K562 (cell line): ENCODE measurements around the gene CCNDBP1. TPM values are rescaled to one million over a fixed set of nuclear protein-coding genes. Genes with fewer than 3 reads are reported as not detected.

Experiments used
- ATAC-seq: fragments of 200-7000 bp; cut with Tn5 transposase; 3 replicates; pipeline ENCODE4 v1.9.1; 2020; ENCODE audit warnings: moderate library complexity
- BruUV-seq: library from RNA; stranded (reverse); fragments of 400-500 nt; replicated peaks from 2 replicates; lab custom pipeline; 2021; lab: Mats Ljungman, UMichigan
- CTCF ChIA-PET: fragments of 300-600 bp; formaldehyde crosslinking; extraction: SDS; loops from one replicate; lab custom pipeline; 2021; ENCODE audit warnings: low intra/inter-chr PET ratio; lab: Yijun Ruan, JAX
- POLR2A ChIA-PET: fragments of 300-600, 350-650 bp; sonication (Branson Sonifier 250); formaldehyde crosslinking; extraction: SDS; loops from one replicate; lab custom pipeline; 2021; ENCODE audit warnings: antibody characterized with exemption, inconsistent platforms; lab: Yijun Ruan, JAX
- DNase-seq, 4 experiments: peaks; one replicate each; pipeline versions ENCODE4 v3.0.0 to v3.0.0-alpha.2; 2011 to 2018; ENCODE audit warnings: low spot score in 3 of 4, mixed read lengths in 3 of 4; ENCODE audit errors: extremely low read depth in 1 of 4
- FAIRE-seq: peaks from 2 replicates; lab custom pipeline; 2011; peaks lifted over from hg19 to GRCh38; lab: Jason Lieb, UNC
- H2AFZ ChIP-seq: 2 replicates; pipeline ENCODE4 v1.6.0; 2011; ENCODE audit warnings: low read depth, low read length, control low read depth, inconsistent platforms
- H3K27ac ChIP-seq: fragments of 200-600 bp; 3 replicates; pipeline ENCODE4 v1.8.0; 2011; ENCODE audit warnings: low read depth, mild to moderate bottlenecking, control low read depth, inconsistent platforms, low read length, moderate library complexity, mixed read lengths; ENCODE audit errors: extremely low read depth
- H3K27me3 ChIP-seq, 2 experiments: fragments of 300-600 bp in 1 of 2; 2 replicates in 1 of 2; 3 replicates in 1 of 2; pipeline versions ENCODE4 v1.6.0 to v1.8.0; 2011; ENCODE audit warnings: inconsistent platforms in 2 of 2, low read length in 2 of 2, mild to moderate bottlenecking in 1 of 2, mixed read lengths in 1 of 2, moderate library complexity in 1 of 2; ENCODE audit not compliant: control insufficient read depth in 2 of 2, insufficient read depth in 2 of 2
- H3K36me3 ChIP-seq: fragments of 300-600 bp; 3 replicates; pipeline ENCODE4 v1.8.0; 2011; ENCODE audit warnings: mild to moderate bottlenecking, low read length, inconsistent platforms; ENCODE audit not compliant: control insufficient read depth, insufficient read depth
- H3K4me1 ChIP-seq, 2 experiments: fragments of 200-600 bp in 1 of 2; replicated peaks in 1 of 2; 2 replicates in 1 of 2; 3 replicates in 1 of 2; pipeline versions ENCODE4 v1.5.1 to v1.8.0; 2011; ENCODE audit warnings: inconsistent platforms in 2 of 2, low read length in 2 of 2, mild to moderate bottlenecking in 1 of 2, mixed read lengths in 1 of 2, moderate library complexity in 1 of 2; ENCODE audit not compliant: control insufficient read depth in 2 of 2, insufficient read depth in 2 of 2
- H3K4me2 ChIP-seq: 2 replicates; pipeline ENCODE4 v1.6.1; 2011; ENCODE audit warnings: low read length, control low read depth, inconsistent platforms, mixed read lengths; ENCODE audit not compliant: insufficient read depth
- H3K4me3 ChIP-seq: fragments of 200-600 bp; sonication (generic), shearing (Covaris generic); 2 replicates; pipeline ENCODE4 v1.5.1; 2016; ENCODE audit warnings: control low read depth, inconsistent platforms
- H3K79me2 ChIP-seq: fragments of 200-600 bp; 3 replicates; pipeline ENCODE4 v1.8.0; 2011; ENCODE audit warnings: low read length, inconsistent platforms; ENCODE audit not compliant: control insufficient read depth, insufficient read depth
- H3K9ac ChIP-seq, 2 experiments: 2 replicates each; pipeline versions ENCODE4 v1.6.0 to v1.6.1; 2011; ENCODE audit warnings: low read depth in 2 of 2, low read length in 2 of 2, control low read depth in 1 of 2, inconsistent platforms in 1 of 2, mild to moderate bottlenecking in 1 of 2, mixed read lengths in 1 of 2; ENCODE audit not compliant: insufficient read depth in 1 of 2
- H3K9me1 ChIP-seq: one replicate; pipeline ENCODE4 v1.6.0; 2011; ENCODE audit warnings: inconsistent platforms, mild to moderate bottlenecking, low read length, moderate library complexity; ENCODE audit not compliant: control insufficient read depth, insufficient read depth
- H3K9me3 ChIP-seq: replicated peaks from 2 replicates; pipeline ENCODE4 v1.5.1; 2011; ENCODE audit warnings: low read depth, low read length, inconsistent platforms; ENCODE audit not compliant: control insufficient read depth, insufficient read depth
- H4K20me1 ChIP-seq: replicated peaks from 2 replicates; pipeline ENCODE4 v1.6.1; 2011; ENCODE audit warnings: low read length, inconsistent platforms, mixed read lengths; ENCODE audit not compliant: control insufficient read depth, insufficient read depth
- MLX ChIP-seq, 2 experiments: fragments of 450-650 bp in 1 of 2; sonication (generic) in 1 of 2; formaldehyde crosslinking; conservative IDR thresholded peaks; 2 replicates each; pipeline versions ENCODE4 v1.4.0 to v1.8.1; 2020 to 2022; ENCODE audit warnings: mild to moderate bottlenecking in 1 of 2, missing genetic modification reagents in 1 of 2
- MXI1 ChIP-seq: IDR thresholded peaks from 2 replicates; pipeline ENCODE4 v1.6.1; 2011; ENCODE audit warnings: low read depth, mild to moderate bottlenecking, improper control_type of control experiment, low read length
- NCOA4 ChIP-seq: fragments of 450-650 bp; IDR thresholded peaks from 2 replicates; pipeline ENCODE4 v1.6.1; 2018; ENCODE audit warnings: mild to moderate bottlenecking; ENCODE audit not compliant: partially characterized antibody
- RAD21 ChIP-seq, 2 experiments: fragments of 250-450 bp in 1 of 2; fragments of 450-650 bp in 1 of 2; sonication (Bioruptor Pico) in 1 of 2; formaldehyde crosslinking in 1 of 2; IDR thresholded peaks in 1 of 2; conservative IDR thresholded peaks in 1 of 2; 2 replicates each; pipeline versions ENCODE4 v1.4.0 to v1.8.0; 2020 to 2022; ENCODE audit warnings: mild to moderate bottlenecking in 2 of 2, moderate library complexity in 1 of 2
- ZBTB8A ChIP-seq: fragments of 450-650 bp; IDR thresholded peaks from 2 replicates; pipeline ENCODE4 v1.6.1; 2018; ENCODE audit warnings: mild to moderate bottlenecking, moderate library complexity; ENCODE audit not compliant: partially characterized antibody
- ZNF24 ChIP-seq: fragments of 450-650 bp; IDR thresholded peaks from 2 replicates; pipeline ENCODE4 v1.6.1; 2016
- ZNF41 ChIP-seq: fragments of 250-450 bp; sonication (Bioruptor Pico); conservative IDR thresholded peaks from 2 replicates; pipeline ENCODE4 v1.4.0; 2020; ENCODE audit warnings: mild to moderate bottlenecking
- ZNF592 ChIP-seq: fragments of 450-650 bp; IDR thresholded peaks from 2 replicates; pipeline ENCODE4 v1.6.1; 2017; ENCODE audit warnings: antibody characterized with exemption, mild to moderate bottlenecking
- WGBS: fragments of 100-300 bp; shearing (Covaris generic); methylation state at CpG from one replicate; pipeline ENCODE4 v1.1.6; 2016; ENCODE audit warnings: low coverage, mixed read lengths; ENCODE audit not compliant: insufficient coverage; ENCODE audit errors: missing lambda C conversion rate; 5-methylcytosine and 5-hydroxymethylcytosine counted together
- in situ Hi-C: fragments of 300-500 bp; cut with MboI; formaldehyde crosslinking; loops from 4 replicates; pipeline ENCODE4 v1.15.0; 2018; ENCODE audit warnings: inconsistent platforms, mixed read lengths
- intact Hi-C: fragments of 100-400 bp; cut with micrococcal nuclease; formaldehyde crosslinking; loops from 2 replicates; pipeline ENCODE4 v1.14.2; 2022
- polyA plus RNA-seq, 8 experiments: library from polyadenylated mRNA; depleted of rRNA in 4 of 8; stranded (reverse) in 5 of 8; unstranded in 3 of 8; fragments of >200 nt; fragmentation: Nextera tagmentation in 2 of 8; fragmentation: Illumina TruSeq in 1 of 8; extraction: Ambion mirVana in 2 of 8; extraction: Trizol in 1 of 8; gene quantifications; 2 replicates each; pipeline versions ENCODE4 v1.2.1 to v1.2.3, GENCODE V29; 2011 to 2014; ENCODE audit warnings: inconsistent platforms in 1 of 8, missing spikeins in 1 of 8
- total RNA-seq, 7 experiments: library from RNA; depleted of rRNA in 6 of 7; stranded (reverse); fragments of >200 nt in 6 of 7; fragmentation: Illumina TruSeq in 2 of 7; extraction: Trizol in 2 of 7; gene quantifications; 2 replicates each; pipeline versions ENCODE4 v1.2.1 to v1.2.3, GENCODE V29; 2011 to 2021; ENCODE audit warnings: low replicate concordance in 1 of 7

CCNDBP1 gene
- total and polyA plus RNA-seq, 9 of the 15 experiments (the other 6 are each of a cell fraction or from before 2014, with no cell fraction given) = 37.0 to 111 (median 55.5) TPM

GRCh38 chr15:43168192-43169107 is 16.8 kb upstream of the CCNDBP1 start:
- Histone ChIP-seq H3K27ac (no peak overlapping the region), H3K4me1 (peaks cover 5 to 25% of the 10 kb centered on the region in 2 experiments), H3K4me3 (no peak overlapping the region), H3K9me3 (no peaks in the 10 kb centered on the region), H3K9ac (peak overlapping the region in 1 of 2 experiments; percentile 76; a peak in 1 of 4 replicates), H3K9me1 (no peaks in the 10 kb centered on the region), H4K20me1 (no peaks in the 10 kb centered on the region), H2AFZ (no peak overlapping the region), H3K27me3 (no peaks in the 10 kb centered on the region), H3K79me2 (no peaks in the 10 kb centered on the region), H3K36me3 (peaks cover 15% of the 10 kb centered on the region; the same call in 1 of the 3 replicates), H3K4me2 (no peak overlapping the region)
- DNase-seq (peak in 1 of 4 experiments; percentile 30), ATAC-seq (peak; percentile 86), FAIRE-seq (peak; percentile 32)
- in situ Hi-C loops (no loop called here), intact Hi-C loops (no loop called here)
- ChIA-PET CTCF (no interaction called here), POLR2A (interaction anchor here (0.6 to 1.9 kb wide), 4 partner anchors 13 to 265 kb away, joined by 3 to 6 read pairs (median 4); partner anchors contain the start of gene CCNDBP1)
- 17% methylated on average over 2 of the region's 2 CpGs for WGBS
- TF ChIP-seq MXI1 (no peak), ZNF41 (CRISPR knock-in tag) (0 out of 2 replicates have a peak, but pooled peaks have one; percentile 15)
- BruUV-seq = no TSS peak

DNA sequence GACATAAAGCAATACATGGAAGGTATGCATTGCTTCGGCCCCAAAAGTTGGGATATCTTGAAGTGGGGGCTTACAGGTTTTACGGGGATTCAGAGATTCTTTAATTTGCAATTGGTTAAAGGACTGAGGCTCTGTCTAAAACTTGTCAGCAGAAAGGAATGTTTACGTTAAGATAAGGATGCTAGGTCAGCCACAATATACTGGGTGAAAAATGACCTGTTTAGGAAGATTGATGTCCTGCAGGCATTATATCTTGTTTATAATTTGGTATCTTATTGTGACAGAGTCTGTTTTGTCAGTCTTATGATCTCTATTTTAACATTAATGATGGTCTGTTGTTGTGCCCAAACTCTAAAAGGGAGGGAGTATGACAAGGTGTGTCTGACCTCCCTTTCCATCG is 15.3 kb upstream of the CCNDBP1 start:
- Histone ChIP-seq H3K79me2 (no peaks in the 10 kb centered on the region), H3K4me1 (peaks cover 5 to 25% of the 10 kb centered on the region in 2 experiments), H3K9ac (no peak overlapping the region), H3K27ac (no peak overlapping the region), H4K20me1 (no peaks in the 10 kb centered on the region), H3K27me3 (no peaks in the 10 kb centered on the region), H2AFZ (no peak overlapping the region), H3K9me1 (no peaks in the 10 kb centered on the region), H3K4me2 (0 out of 2 replicates have a peak overlapping the region, but pooled peaks have one; percentile 2), H3K36me3 (peaks cover 23% of the 10 kb centered on the region; the same call in 1 of the 3 replicates), H3K4me3 (no peak overlapping the region), H3K9me3 (no peaks in the 10 kb centered on the region)
- WGBS = 4% methylated on average over 4 of the region's 4 CpGs
- ATAC-seq = peak; percentile 89
- peak; percentile 22 to 56 (median 40) for DNase-seq
- no TSS peak for BruUV-seq
- ChIA-PET CTCF (no interaction called here), POLR2A (interaction anchor here (1.0 to 1.9 kb wide), 2 partner anchors 15 kb away, joined by 4 to 6 read pairs; partner anchors contain the start of gene CCNDBP1)
- intact Hi-C loops = no loop called here
- in situ Hi-C loops = no loop called here
- FAIRE-seq = peak; percentile 60
- TF ChIP-seq NCOA4 = no peak
- TF ChIP-seq ZNF592 = no peak
- TF ChIP-seq ZBTB8A = no peak
- TF ChIP-seq MLX (CRISPR knock-in tag; conservative IDR thresholded peaks at IDR 0.05) = no peak
- TF ChIP-seq RAD21 (CRISPR knock-in tag; conservative IDR thresholded peaks at IDR 0.05 in 1 of 2, IDR thresholded peaks at IDR 0.05 in 1 of 2) = no peak
- TF ChIP-seq ZNF24 = no peak
